Measurements from ENCODE around the gene DCLK1. TPM values are rescaled to one million over a fixed set of nuclear protein-coding genes. Genes with fewer than 3 reads are reported as not detected.

The DCLK1 gene
- total and polyA plus RNA-seq, 10 of the 15 experiments (the other 5 are each of a cell fraction or from before 2014, with no cell fraction given), result not detected

DNA sequence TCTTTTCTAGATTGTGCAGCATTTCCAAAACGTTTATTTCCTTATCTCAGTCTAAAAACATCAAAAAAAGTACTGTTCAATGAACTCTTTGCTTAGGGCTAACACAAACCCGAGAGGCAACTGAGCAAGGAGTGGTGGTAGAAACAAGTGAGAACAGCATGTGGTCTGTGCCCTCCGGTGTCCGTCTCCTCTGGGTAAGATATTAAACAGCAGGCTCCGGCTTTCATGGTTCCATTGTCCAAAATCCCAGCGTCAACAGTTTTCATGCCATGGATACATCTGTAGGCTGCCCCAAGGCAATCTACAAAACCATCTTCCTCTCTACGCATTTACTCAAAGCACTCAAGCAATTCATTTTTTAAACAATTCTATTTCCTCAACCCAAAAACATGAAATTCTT lies 22.8 kb downstream of the DCLK1 start (continued):
- TF ChIP-seq, protein P1, sequence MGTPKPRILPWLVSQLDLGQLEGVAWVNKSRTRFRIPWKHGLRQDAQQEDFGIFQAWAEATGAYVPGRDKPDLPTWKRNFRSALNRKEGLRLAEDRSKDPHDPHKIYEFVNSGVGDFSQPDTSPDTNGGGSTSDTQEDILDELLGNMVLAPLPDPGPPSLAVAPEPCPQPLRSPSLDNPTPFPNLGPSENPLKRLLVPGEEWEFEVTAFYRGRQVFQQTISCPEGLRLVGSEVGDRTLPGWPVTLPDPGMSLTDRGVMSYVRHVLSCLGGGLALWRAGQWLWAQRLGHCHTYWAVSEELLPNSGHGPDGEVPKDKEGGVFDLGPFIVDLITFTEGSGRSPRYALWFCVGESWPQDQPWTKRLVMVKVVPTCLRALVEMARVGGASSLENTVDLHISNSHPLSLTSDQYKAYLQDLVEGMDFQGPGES (IDR thresholded peaks at IDR 0.05), result no peak
- TF ChIP-seq PML (IDR thresholded peaks at IDR 0.05; ENCODE audit: low read length) (no peak), IKZF2 (IDR thresholded peaks at IDR 0.05) (no peak), CHD4 (IDR thresholded peaks at IDR 0.05) (no peak), NFXL1 (IDR thresholded peaks at IDR 0.05; ENCODE audit: borderline replicate concordance) (no peak), HDGF (IDR thresholded peaks at IDR 0.05) (no peak), SMARCA5 (IDR thresholded peaks at IDR 0.05) (no peak)
- TF ChIP-seq, protein P2, sequence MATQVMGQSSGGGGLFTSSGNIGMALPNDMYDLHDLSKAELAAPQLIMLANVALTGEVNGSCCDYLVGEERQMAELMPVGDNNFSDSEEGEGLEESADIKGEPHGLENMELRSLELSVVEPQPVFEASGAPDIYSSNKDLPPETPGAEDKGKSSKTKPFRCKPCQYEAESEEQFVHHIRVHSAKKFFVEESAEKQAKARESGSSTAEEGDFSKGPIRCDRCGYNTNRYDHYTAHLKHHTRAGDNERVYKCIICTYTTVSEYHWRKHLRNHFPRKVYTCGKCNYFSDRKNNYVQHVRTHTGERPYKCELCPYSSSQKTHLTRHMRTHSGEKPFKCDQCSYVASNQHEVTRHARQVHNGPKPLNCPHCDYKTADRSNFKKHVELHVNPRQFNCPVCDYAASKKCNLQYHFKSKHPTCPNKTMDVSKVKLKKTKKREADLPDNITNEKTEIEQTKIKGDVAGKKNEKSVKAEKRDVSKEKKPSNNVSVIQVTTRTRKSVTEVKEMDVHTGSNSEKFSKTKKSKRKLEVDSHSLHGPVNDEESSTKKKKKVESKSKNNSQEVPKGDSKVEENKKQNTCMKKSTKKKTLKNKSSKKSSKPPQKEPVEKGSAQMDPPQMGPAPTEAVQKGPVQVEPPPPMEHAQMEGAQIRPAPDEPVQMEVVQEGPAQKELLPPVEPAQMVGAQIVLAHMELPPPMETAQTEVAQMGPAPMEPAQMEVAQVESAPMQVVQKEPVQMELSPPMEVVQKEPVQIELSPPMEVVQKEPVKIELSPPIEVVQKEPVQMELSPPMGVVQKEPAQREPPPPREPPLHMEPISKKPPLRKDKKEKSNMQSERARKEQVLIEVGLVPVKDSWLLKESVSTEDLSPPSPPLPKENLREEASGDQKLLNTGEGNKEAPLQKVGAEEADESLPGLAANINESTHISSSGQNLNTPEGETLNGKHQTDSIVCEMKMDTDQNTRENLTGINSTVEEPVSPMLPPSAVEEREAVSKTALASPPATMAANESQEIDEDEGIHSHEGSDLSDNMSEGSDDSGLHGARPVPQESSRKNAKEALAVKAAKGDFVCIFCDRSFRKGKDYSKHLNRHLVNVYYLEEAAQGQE (IDR thresholded peaks at IDR 0.05; ENCODE audit: low read depth, low read length), result no peak

DNA sequence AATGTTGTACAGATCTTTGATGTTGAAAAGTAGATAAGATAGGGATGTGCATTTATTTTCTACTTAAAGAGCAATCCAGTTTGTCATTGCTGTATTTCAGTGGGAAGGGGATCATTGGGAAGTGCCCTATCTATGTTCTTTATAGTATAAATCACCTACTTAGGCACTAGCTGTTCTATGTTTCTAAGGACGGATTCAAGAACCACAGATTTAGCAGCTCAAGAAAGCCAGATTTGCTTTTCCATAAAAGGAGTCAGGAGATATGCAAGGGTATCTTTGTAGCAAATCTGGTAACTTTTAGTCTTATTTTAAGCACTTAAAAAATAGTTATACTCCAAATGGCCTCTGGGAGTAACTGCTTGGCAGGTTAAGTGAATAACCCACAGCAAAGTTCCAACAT lies 23.7 kb downstream of the DCLK1 start:
- 0% methylated on average over 1 of the region's 1 CpG for WGBS (ENCODE audit: insufficient coverage, insufficient replicate concordance, low lambda C conversion rate, missing lambda C conversion rate)
- in situ Hi-C loops (cut with MboI), result no loop called here
- TF ChIP-seq CHD2 (IDR thresholded peaks at IDR 0.05; ENCODE audit: borderline replicate concordance, low read depth, low read length) (no peak), SRF (IDR thresholded peaks at IDR 0.05; ENCODE audit: low read depth in 2 of 2, low read length in 2 of 2) (no peak), HDAC6 (IDR thresholded peaks at IDR 0.05; ENCODE audit: unreplicated experiment) (no peak), WRNIP1 (IDR thresholded peaks at IDR 0.05; ENCODE audit: borderline replicate concordance, low read depth, low read length) (no peak), NR2F1 (conservative IDR thresholded peaks at IDR 0.05) (no peak), TCF7 (IDR thresholded peaks at IDR 0.05; ENCODE audit: borderline replicate concordance) (no peak), MTA2 (IDR thresholded peaks at IDR 0.05; ENCODE audit: low read depth) (no peak), EP300 (IDR thresholded peaks at IDR 0.05; ENCODE audit: borderline replicate concordance in 1 of 2, control insufficient read depth in 1 of 2, low read depth in 2 of 2, low read length in 2 of 2) (no peak), ZNF217 (IDR thresholded peaks at IDR 0.05) (no peak), FOXM1 (IDR thresholded peaks at IDR 0.05; ENCODE audit: low read depth, low read length) (no peak), TCF12 (IDR thresholded peaks at IDR 0.05; ENCODE audit: low read depth, low read length) (no peak), FOS (IDR thresholded peaks at IDR 0.05; ENCODE audit: borderline replicate concordance, extremely low read depth, insufficient read length) (no peak)
- TF ChIP-seq, protein P3, sequence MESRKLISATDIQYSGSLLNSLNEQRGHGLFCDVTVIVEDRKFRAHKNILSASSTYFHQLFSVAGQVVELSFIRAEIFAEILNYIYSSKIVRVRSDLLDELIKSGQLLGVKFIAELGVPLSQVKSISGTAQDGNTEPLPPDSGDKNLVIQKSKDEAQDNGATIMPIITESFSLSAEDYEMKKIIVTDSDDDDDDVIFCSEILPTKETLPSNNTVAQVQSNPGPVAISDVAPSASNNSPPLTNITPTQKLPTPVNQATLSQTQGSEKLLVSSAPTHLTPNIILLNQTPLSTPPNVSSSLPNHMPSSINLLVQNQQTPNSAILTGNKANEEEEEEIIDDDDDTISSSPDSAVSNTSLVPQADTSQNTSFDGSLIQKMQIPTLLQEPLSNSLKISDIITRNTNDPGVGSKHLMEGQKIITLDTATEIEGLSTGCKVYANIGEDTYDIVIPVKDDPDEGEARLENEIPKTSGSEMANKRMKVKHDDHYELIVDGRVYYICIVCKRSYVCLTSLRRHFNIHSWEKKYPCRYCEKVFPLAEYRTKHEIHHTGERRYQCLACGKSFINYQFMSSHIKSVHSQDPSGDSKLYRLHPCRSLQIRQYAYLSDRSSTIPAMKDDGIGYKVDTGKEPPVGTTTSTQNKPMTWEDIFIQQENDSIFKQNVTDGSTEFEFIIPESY (IDR thresholded peaks at IDR 0.05), result no peak

More for the DNA sequence above, 23.7 kb downstream of the DCLK1 start:
- intact Hi-C loops (cut with micrococcal nuclease; ENCODE audit: unreplicated experiment), result no loop called here
- H3K4me1 ChIP-seq (ENCODE audit: control insufficient read depth, insufficient read depth, low read length), result no peaks in the 10 kb centered on the region
- ChIA-PET SMC1A (ENCODE audit: uncharacterized antibody, unreplicated experiment) (no interaction called here), POLR2A (no interaction called here), RAD21 (ENCODE audit: unreplicated experiment) (no interaction called here), CTCF (no interaction called here)
- no TSS peak for BruUV-seq (replicated peaks)
- no peak overlapping the region for H3K9ac ChIP-seq (ENCODE audit: control insufficient read depth, insufficient read depth, low read length)
- no peaks in the 10 kb centered on the region for H3K36me3 ChIP-seq (ENCODE audit: control insufficient read depth in 2 of 2, insufficient read depth in 2 of 2, low read length in 1 of 2)
- H3K79me2 ChIP-seq (ENCODE audit: control insufficient read depth, insufficient read depth, low read length), result no peaks in the 10 kb centered on the region
- H2AFZ ChIP-seq (ENCODE audit: control insufficient read depth, low read depth, low read length), result no peak overlapping the region
- DNase-seq (ENCODE audit: low read depth, low spot score), result no peak
- no peak overlapping the region for H3K4me2 ChIP-seq (ENCODE audit: control insufficient read depth, insufficient read depth)
- no peak for ATAC-seq
- H3K27ac ChIP-seq (ENCODE audit: control insufficient read depth, insufficient read depth), result no peak overlapping the region
- H3K27me3 ChIP-seq (replicated peaks in 1 of 2; ENCODE audit: control insufficient read depth in 2 of 2, insufficient read depth in 2 of 2, low read length in 1 of 2), result no peaks in the 10 kb centered on the region
- no peak for FAIRE-seq
- H4K20me1 ChIP-seq (ENCODE audit: control insufficient read depth, insufficient read depth), result no peaks in the 10 kb centered on the region
- no peaks in the 10 kb centered on the region; the same call in 2 of the 3 replicates for H3K9me3 ChIP-seq (replicated peaks; ENCODE audit: control insufficient read depth, insufficient read depth, low read length)
- H3K4me3 ChIP-seq, result no peak overlapping the region
